Body of pancreas (tissue), 4 donors: Measurements from ENCODE around the gene CD48. TPM values are rescaled to one million over a fixed set of nuclear protein-coding genes. Genes with fewer than 3 reads are reported as not detected.

Experiments
- ATAC-seq: fragments of 150-250 bp; one replicate; pipeline ENCODE4 v1.9.1; 2016
- DNase-seq, 4 donors: peaks; one replicate each; pipeline ENCODE4 v3.0.0-alpha.2; 2019
- H3K27ac ChIP-seq, 4 donors: fragments of 200-600 bp; sonication (generic); 1 replicate in 3 of 4; 2 replicates in 1 of 4; pipeline versions ENCODE4 v1.5.1 to v1.6.1; 2016 to 2019; ENCODE audit warnings: mild to moderate bottlenecking in 1 of 4, mixed read lengths in 1 of 4, moderate library complexity in 1 of 4
- H3K27me3 ChIP-seq, 2 donors: fragments of 200-600 bp; sonication (generic); one replicate each; pipeline ENCODE4 v1.6.0; 2016; ENCODE audit warnings: mild to moderate bottlenecking in 1 of 2
- H3K36me3 ChIP-seq, 2 donors: fragments of 200-600 bp; sonication (generic); replicated peaks in 1 of 2; 2 replicates each; pipeline ENCODE4 v1.5.1; 2016; ENCODE audit warnings: low read depth in 2 of 2; ENCODE audit not compliant: insufficient read depth in 1 of 2
- H3K4me1 ChIP-seq: fragments of 200-600 bp; sonication (generic); one replicate; pipeline ENCODE4 v1.6.0; 2016
- H3K4me3 ChIP-seq, 2 donors: fragments of 200-600 bp; sonication (generic); 1 replicate in 1 of 2; 2 replicates in 1 of 2; pipeline ENCODE4 v1.5.1; 2016 to 2019
- H3K9me3 ChIP-seq, 3 donors: fragments of 200-600 bp; sonication (generic); 1 replicate in 2 of 3; 2 replicates in 1 of 3; pipeline ENCODE4 v1.5.1; 2016
- CTCF ChIP-seq, 7 experiments: fragments of 450-650 bp in 4 of 7; fragments of 200-600 bp in 3 of 7; sonication (generic) in 3 of 7; IDR thresholded peaks; one replicate each; pipeline ENCODE4 v1.5.1; 2016 to 2019; ENCODE audit warnings: antibody characterized with exemption in 7 of 7
- POLR2A ChIP-seq, 3 donors: fragments of 450-650 bp; IDR thresholded peaks; one replicate each; pipeline ENCODE4 v1.6.1; 2016; ENCODE audit warnings: antibody characterized with exemption in 3 of 3, mild to moderate bottlenecking in 2 of 3
- WGBS, 2 donors: methylation state at CpG; one replicate each; pipeline ENCODE4 v1.1.5; 2017; 5-methylcytosine and 5-hydroxymethylcytosine counted together
- intact Hi-C: fragments of 100-400 bp; cut with DNase I; formaldehyde crosslinking; loops from one replicate; pipeline ENCODE4 v1.15.1; 2023
- total RNA-seq, 2 donors: library from RNA; depleted of rRNA; stranded (reverse); fragments of >200 nt; gene quantifications; one replicate each; pipeline ENCODE4 v1.1.0, GENCODE V29; 2016

Gene CD48
- total RNA-seq, 2 donors from 2014 or later: 2.3 to 5.7 TPM

GRCh38 chr1:160723332-160723731, 11.7 kb upstream of the CD48 start:
- TF ChIP-seq CTCF (IDR thresholded peaks at IDR 0.05) (no peak), POLR2A (IDR thresholded peaks at IDR 0.05) (no peak)
- Histone ChIP-seq H3K36me3 (no peaks in the 10 kb centered on the region), H3K27me3 (no peaks in the 10 kb centered on the region), H3K4me1 (no peaks in the 10 kb centered on the region), H3K27ac (no peak overlapping the region), H3K4me3 (no peak overlapping the region), H3K9me3 (no peaks in the 10 kb centered on the region)
- ATAC-seq (no peak), DNase-seq (no peak)
- 42 to 43% methylated on average over 2 of the region's 2 CpGs for WGBS, 2 donors
- intact Hi-C loops: no loop called here

- H3K27me3 ChIP-seq: no peaks in the 10 kb centered on the region
- no peak overlapping the region for H3K27ac ChIP-seq
- no peaks in the 10 kb centered on the region for H3K4me1 ChIP-seq
- DNase-seq (no peak), ATAC-seq (no peak)
- no peak overlapping the region for H3K4me3 ChIP-seq
- WGBS, 2 donors: 70 to 73% methylated on average over 10 of the region's 10 CpGs
- intact Hi-C loops: no loop called here
- no peaks in the 10 kb centered on the region for H3K36me3 ChIP-seq
- TF ChIP-seq CTCF (IDR thresholded peaks at IDR 0.05) (no peak), POLR2A (IDR thresholded peaks at IDR 0.05) (no peak)
- no peaks in the 10 kb centered on the region for H3K9me3 ChIP-seq
These were observed 11.1 kb upstream of the CD48 start for GRCh38 chr1:160722726-160723125.

- H3K4me1 ChIP-seq: no peaks in the 10 kb centered on the region
- ATAC-seq: no peak
- no peaks in the 10 kb centered on the region for H3K9me3 ChIP-seq
- DNase-seq: no peak
- no peak for TF ChIP-seq CTCF (IDR thresholded peaks at IDR 0.05)
- TF ChIP-seq POLR2A (IDR thresholded peaks at IDR 0.05): no peak
- no peak overlapping the region for H3K4me3 ChIP-seq
- no peaks in the 10 kb centered on the region for H3K27me3 ChIP-seq
- H3K36me3 ChIP-seq: no peaks in the 10 kb centered on the region
- H3K27ac ChIP-seq: no peak overlapping the region
- intact Hi-C loops: no loop called here
These were observed 9.9 kb upstream of the CD48 start for GRCh38 chr1:160721473-160721872.

GRCh38 chr1:160720356-160721085, 8.9 kb upstream of the CD48 start:
- Histone ChIP-seq H3K4me3 (no peak overlapping the region), H3K4me1 (no peaks in the 10 kb centered on the region), H3K9me3 (no peaks in the 10 kb centered on the region), H3K27ac (no peak overlapping the region), H3K27me3 (no peaks in the 10 kb centered on the region), H3K36me3 (no peaks in the 10 kb centered on the region)
- no peak for DNase-seq
- WGBS, 2 donors: 73 to 82% methylated on average over 3 of the region's 3 CpGs
- TF ChIP-seq POLR2A (IDR thresholded peaks at IDR 0.05) (no peak), CTCF (IDR thresholded peaks at IDR 0.05) (no peak)
- intact Hi-C loops: no loop called here
- ATAC-seq: no peak

GRCh38 chr1:160718210-160718609, 6.6 kb upstream of the CD48 start:
- Histone ChIP-seq H3K36me3 (no peaks in the 10 kb centered on the region), H3K9me3 (no peaks in the 10 kb centered on the region), H3K4me1 (no peaks in the 10 kb centered on the region), H3K4me3 (no peak overlapping the region), H3K27ac (no peak overlapping the region), H3K27me3 (no peaks in the 10 kb centered on the region)
- DNase-seq (no peak), ATAC-seq (no peak)
- WGBS, 2 donors: 58 to 61% methylated on average over 4 of the region's 4 CpGs
- intact Hi-C loops: no loop called here
- no peak for TF ChIP-seq CTCF (IDR thresholded peaks at IDR 0.05)
- TF ChIP-seq POLR2A (IDR thresholded peaks at IDR 0.05): no peak
